ENCODE measurements around the gene TMPRSS6.

The TMPRSS6 gene

DNA sequence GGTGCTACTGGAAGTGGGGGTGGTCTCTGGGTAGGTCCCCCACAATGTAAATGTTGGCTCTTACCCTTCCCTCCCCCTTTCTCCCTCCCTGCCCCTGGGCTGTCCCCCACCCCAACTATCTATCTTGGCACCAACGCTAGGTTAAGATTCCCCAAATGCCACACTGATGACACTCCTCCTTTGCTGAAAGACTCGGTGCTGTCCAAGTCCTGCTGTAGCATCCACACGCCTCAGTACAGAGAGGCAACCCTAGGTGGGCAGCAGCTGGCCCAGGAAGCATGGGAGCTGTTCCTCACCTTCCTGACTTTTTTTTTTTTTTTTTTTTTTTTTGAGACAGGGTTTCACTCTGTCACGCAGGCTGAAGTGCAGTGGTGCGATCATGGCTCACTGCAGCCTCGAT is 61.4 kb downstream of the TMPRSS6 start:
- no peak for DNase-seq

DNA sequence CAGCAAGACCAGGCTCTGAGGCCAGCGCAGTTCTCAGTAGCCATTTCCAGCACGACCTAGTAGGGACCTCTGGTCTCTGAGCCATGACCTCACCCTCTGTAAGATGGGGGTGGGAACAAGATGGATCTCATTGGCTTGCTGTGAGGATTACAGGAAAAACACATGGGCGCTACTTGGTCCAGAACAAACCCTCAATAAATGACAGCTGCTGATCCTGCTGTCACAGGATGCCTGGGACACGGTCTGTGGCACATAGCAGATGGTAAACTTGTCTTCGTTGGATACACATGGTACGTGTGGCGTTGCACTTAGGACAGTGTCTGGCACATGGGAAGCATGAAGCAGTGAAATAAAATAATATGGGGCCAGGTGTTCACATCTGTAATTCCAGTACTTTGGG is 62.5 kb downstream of the TMPRSS6 start:
- DNase-seq, result no peak

DNA sequence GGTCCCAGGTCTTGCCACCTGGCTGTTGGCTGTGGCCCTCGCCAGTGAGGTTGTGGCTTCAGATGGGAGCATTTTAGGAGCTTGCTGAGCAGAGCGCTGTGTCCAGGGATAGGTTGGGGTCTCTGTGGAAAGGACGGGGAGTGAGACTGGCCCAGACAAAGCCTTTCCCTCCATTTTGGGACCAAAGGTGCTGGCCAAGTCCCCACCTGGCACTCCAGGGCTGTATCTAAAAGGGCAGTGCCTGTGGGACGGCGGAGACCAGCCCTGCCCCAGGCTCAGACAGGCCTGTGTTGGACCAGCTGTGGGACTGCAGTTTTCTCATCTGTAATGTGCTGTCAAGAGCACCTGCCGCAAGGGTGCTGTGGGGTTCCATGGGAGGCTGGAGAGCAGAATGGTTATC is 62.9 kb downstream of the TMPRSS6 start:
- no peak for DNase-seq

DNA sequence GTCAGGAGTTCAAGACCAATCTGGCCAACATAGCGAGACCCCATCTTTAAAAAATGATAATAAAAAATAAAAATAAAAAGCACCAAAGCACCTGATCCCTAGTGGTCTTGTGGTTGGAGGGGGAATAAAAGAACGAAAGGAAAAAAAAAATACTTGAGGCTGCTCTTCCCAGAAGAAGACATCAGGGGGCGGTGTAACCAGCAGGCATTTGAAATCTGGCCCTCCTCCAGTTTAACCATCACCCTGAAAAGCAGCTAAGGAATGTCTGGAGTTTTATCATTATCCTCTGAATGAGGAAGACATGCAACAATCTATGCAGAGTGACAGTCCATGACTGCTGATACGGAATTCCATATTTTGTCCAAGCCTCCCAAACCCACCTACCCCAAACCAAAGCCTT is 63.6 kb downstream of the TMPRSS6 start:
- DNase-seq, result no peak

DNA sequence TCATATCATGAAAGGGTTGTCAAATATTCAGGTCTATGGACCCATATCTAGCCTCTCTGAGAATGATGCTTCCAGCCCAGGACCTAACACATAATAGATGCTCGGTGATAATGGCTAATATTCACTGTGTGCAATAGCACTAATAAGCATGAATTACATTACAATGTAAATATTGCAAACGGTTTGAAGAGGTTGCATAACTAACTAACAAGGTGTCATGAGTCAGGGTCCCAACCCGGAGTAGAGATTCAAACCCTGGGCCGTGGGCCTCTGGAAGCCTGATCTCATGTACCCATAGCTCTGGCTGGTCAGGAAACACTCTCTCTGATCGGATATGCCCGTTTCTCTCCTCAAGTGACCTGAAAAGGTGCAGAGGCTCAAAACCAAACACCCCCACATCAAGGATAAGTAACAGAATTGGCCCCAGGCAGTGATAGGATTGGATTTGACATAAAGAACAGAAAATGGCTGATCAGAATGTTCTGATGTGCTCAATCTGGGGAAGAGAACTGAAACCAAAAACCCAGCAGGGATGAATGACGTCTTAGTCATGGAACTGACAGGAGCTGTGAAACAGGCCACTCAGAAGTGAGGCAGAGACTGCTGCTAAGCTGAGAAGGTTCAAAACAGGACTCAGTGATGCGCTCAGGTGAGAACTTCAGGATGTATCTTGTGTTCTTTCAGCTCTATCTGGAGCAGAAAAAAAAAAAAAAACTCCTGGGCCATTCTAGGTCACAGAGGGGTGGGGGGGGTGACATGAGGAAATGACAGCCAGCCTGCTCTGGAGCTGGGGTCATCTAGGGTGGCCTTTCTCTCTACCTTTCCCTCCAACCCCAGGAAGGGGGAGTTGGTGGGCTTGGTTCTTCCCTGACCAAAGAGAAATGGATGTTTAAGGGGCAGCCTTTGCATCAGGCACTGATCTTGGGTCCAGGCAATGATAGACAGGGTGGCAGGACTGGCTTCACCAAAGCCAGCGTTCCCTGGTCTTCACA is 64.6 kb downstream of the TMPRSS6 start:
- no peak for DNase-seq

DNA sequence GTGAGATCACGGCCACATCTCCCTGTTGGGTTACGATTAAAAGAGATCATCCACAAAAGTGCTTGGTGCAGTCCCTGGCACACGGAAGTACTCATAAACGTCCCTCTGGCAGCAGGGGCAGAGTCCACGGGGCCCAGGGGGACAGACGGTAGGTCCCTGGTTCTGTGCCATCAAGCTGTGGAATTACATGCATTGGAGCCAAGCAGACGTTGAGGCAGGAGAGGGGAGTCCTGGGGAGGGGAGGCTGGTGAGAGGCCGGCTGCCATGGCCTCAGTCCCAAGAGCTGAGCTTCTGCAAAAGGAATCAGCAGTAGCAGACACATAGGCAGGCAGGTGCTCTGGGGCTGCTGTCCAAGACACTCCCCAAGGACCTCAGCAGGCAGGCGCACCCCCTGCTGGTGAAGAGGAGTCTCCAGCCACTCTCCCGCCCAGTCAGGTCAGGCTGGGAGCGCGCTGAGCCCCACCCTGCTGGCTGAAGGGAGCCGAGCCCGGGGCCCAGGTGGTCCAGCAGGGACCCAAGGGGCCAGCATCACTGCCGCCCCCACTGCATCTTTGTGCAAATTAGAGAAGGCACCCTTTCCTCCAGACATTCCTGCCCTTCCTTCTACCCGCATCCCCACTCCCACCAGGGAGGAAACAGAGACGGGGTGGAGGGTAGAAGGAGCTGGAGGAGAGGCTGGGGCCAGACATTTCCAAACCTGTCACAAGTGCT is 65.5 kb downstream of the TMPRSS6 start:
- DNase-seq, result no peak

DNA sequence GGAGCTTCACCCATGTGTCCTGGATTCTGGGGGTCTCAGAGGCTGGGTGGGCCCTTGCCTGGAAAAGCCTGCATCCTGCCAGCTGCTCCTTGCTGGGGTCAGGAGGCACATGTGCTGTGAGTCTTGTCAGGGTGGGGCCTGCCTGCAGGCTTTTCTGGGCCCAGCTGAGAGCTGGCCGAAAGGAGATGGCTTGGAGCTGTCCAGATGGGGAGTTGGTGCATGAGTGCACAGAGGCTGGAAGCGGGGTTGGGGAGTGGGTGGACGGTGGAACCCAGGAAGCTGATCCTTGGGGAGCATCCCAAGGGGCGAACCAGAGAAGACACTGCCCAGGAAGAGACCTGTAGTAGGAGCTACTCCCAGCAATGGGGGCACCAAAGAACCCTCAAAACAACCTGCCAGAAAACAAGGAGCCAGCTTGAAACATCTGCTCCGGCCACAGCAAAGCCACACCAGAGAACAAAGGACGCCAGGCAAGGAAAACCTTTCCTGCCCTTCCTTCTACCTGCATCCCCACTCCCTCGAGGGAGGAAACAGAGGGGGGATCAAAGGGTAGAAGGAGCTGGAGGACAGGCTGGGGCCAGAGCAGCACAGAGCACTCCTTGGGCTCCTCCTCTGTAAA is 66.2 kb downstream of the TMPRSS6 start:
- DNase-seq, result no peak

DNA sequence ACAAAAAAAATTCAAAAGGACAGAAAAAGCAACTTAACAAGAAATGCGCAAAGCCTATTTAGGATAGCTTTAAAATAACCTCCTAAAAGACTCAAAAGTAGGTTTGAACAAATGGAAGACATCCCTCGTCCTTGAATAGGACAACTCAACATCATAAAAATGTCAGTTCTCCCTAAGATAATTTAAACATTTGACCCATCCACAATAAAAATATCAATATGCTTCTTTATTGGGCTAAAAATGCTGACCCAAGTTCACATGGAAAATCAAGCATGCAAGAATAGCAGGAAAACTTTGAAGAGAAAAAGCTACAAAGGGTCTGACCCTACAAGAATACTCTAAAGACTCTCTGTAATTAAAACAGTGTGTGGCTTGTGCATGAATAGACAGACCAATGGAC is 70.0 kb downstream of the TMPRSS6 start:
- no peak for DNase-seq

DNA sequence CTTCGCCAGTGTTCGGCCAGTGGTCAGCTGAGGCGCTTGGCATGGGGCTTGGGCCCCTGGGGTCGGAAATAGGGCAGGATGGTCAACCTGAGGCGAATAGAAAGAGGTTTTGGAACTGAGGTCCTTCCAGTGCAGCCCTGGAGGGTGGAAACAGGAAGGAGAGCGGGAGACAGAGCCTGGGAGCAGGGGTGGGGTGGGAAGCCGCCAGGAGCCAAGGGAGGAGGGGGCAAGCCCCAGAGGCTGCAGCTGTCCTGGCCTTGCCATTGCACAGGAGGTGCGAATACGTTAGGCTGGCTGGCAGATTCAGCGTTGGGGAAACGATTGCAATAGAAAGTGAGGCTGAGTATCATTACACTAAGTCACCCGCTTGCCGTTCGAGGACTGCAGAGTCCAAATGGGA is 71.8 kb downstream of the TMPRSS6 start:
- DNase-seq, result no peak

DNA sequence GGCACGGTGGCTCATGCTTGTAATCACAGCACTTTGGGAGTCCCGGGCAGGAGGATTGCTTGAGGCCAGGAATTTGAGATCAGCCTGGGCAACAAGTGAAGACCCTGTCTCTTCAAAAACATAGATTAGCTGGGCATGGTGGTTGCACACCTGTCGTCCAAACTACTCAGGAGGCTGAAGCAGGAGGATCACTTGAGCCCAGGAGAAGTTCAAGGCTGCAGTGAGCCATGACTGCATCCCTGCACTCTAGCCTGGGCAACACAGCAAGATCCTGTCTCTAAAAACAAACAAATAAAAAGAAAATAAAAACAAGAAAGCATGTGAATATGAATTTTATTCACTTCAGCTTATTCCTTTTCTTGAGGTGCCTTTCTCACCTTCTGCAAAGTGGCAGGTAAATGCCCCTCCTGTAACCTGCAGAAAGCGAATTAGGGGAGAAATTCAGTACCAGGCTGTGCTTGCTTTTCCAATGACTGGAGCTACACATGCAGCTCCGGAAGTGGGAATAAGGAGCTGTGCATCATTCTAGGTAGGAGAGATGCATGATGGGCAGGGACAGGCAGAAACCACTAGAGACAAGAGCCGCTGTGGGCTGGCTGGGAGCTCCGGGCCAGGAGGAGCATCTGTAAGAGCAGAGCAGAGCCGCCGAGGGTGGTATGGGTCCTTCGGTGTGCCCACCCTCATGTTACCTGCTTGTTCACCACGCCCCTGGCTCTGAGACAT is 72.7 kb downstream of the TMPRSS6 start:
- no peak for DNase-seq

DNA sequence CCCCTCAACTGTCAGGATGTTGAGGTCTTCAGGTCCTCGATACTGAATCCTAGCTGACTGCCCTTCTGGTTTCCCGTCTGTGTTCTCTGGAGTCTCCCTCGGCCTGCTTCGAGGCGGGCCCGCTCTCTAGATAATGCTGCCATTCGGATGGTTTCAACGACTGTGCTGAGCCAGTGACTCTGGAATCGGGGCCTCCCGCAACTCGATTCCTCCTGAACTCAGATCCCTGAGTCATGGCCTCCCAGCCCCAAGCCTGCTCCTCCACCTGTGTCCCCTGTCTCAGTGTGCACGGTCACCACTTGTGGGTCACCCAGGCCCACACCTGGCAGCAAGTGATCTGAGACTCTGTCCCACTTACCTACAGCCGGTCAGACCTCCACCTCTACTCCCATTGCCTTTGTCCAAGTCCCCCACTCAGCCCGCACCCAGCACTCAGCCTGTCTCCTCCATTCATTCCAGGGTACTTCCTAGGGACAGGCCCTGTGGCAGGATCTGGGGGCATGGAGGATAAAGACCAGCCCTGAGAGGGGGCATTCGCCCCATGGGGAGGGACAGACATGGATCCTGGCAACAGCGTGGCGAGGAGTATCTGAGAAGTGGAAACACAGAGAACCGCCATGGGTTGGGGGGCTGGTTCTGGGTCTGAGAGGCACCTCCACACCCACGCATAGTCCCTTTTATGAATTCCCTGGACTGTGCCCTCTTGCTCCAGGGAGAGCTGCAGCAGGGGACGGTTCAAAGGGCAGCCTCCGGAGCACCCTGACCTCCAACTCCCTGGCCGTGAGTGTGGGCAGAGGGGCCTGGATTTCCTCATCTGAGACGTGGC is 75.7 kb downstream of the TMPRSS6 start:
- DNase-seq, result no peak

DNA sequence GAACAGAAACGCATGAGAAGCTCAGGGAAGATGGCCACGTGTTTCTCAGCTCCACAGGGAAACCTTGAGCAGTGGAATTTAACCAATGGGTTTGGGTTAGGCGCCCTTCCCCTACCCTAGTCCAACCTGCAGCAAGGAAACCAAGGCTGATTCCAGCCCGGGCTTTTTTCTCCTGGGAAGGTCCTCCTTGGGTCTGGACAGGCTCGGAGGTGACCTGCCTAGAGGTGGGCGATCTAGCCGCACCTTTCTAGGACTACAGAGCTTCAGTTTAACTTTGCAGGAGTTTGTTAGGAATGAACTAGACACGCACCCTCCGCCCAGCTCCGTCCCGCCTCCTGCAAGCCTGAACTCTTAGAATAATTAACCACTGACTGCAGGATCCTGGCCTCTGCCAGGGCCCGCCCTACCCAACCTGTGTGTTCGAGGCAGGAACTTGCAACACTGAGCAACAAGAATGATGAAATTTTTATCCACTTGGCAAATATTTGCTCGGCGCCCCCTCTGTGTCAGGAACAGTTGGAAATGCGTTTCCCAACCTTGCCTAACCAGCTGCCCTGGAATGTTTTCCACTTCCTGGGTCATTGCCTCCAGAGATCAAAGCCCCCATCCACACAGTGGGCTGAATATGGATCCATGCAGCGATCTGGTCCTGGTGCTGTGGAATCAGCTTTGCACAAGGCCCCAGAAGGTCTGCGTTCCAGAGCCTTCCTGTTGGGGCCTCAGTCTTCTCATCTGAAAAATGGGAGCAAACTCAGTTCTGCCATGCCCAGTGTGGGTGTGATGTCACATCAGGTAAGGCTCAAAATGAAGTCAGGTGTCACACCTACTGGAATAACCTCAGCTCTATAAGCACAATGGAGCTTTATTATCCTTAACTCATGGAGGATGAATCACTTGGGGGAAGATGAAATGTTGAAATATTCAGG is 76.7 kb downstream of the TMPRSS6 start:
- DNase-seq, result no peak

DNA sequence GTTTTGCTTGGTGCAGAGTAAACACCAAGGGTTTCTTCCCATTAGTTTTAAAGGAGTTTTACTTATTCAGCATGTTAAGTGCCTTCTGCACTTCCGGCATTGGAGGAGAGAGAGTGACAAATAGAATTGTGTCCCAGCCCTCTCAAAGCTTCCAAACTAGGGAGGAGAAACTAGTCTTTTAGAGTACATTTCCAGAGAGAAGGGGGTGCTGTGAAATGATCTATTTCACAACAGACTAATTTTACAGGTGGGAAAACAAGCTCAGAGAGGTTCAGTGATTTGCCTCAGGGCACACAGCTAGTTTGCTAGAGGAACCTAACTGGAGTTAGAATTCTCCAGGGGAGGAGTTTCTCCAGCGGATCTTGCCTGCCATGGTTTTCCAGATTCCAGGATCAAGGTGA is 77.4 kb downstream of the TMPRSS6 start:
- DNase-seq, result no peak

DNA sequence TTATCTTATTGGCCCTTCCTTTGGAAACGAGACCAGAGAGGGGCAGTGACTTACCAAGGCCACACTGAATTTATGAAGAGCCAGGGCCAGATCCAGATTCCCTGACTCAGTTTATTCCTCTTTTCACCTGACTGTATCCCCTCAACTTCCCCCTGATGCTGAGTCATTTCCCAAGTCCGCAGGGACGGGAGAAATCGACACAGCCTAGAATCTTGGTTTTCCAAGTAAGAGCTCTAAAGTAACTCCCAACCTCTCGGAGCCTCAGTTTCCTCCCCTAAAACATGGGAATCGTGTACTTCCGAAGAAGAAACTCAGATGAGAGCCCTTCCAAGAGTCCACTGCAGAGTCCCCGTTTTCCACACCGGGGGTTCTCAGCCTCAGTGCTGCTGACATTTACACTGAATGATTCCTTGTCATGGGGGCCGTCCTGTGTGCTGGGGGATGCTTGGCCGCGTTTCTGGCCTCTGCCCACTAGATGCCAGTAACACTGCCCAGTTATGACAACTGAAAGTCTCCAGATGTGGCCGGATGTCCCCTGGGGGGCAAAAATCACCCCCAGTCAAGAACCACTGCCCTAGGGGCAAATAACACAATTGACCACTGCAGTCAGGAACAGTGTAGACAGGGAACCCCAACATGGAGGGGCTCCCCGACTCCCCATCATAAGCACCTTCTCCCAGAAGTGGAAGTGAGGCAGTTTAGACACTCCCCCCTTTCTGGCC is 78.8 kb downstream of the TMPRSS6 start:
- no peak for DNase-seq

DNA sequence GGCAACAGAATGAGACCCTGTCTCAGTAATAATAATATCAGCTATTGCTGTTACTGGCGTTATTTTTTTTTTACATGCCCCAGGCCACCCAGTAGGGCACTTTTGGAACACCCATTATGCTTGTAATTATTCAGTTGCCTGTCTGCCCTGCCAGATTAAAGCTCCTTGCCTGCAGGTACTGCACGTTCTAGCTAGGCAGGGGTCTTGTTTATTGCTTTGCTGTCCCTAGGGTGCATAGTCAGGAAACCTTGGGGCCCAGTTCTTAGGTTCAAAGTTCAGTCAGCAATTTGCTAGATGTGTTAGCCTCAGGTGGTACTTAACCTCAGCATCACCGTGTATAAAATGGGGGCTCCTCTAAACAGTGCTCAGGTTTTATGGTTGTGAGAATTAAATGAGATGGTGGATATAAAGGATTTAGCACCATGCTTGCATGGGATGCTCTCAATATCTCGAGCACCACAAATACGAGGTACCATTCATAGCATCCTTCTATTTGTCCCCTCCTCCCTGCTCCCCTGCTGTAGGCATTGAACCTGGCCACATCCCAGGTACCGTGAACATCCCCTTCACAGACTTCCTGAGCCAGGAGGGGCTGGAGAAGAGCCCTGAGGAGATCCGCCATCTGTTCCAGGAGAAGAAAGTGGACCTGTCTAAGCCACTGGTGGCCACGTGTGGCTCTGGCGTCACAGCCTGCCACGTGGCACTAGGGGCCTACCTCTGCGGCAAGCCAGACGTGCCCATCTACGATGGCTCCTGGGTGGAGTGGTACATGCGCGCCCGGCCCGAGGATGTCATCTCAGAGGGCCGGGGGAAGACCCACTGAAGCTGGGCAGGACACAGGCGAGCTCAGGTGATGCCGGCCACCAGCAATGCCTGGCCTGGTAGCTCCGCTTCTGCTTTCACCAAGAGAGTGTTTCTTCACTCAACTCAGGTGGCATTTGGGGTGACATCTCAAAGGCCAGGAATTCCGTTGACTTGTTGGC is 80.5 kb downstream of the TMPRSS6 start:
- DNase-seq, result no peak

DNA sequence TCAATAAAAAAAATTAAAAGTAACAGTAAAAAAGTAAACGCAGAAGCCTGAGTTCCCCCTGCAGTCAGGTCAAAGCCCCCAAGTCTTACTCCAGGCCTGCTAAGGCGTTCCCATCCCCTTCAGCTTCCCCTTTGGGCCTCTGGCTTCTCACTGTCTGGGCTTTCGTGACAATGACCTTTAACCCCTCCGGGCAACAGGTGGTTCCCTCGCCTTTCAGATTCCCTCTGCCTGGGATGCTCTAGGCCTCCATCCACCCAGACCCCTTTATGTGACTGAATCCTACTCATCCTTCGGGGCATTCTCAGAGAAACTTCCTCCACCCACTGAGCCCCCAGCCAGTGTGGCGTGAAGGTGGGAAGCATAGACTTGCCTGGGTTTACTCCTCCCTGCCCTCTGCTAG is 82.0 kb downstream of the TMPRSS6 start:
- no peak for DNase-seq

DNA sequence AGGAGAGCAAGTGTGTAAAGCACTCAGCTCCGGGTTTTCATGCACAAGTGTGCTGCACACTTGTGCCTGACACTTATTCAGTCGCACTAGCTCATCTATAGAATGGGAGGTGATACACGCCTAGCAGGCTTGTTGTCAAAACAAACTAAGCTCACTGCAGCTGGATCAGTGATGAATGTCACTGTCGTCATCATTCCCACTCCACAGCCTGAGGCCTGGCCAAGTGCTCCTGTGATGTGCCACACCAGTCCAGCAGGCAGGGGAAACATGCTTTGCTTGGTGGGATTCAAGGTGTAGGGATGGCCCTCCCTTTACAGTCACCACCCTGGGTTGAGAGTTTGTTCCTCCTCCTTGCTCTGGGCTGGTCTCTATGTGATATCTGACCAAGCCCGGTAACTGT is 83.2 kb downstream of the TMPRSS6 start:
- DNase-seq, result no peak

DNA sequence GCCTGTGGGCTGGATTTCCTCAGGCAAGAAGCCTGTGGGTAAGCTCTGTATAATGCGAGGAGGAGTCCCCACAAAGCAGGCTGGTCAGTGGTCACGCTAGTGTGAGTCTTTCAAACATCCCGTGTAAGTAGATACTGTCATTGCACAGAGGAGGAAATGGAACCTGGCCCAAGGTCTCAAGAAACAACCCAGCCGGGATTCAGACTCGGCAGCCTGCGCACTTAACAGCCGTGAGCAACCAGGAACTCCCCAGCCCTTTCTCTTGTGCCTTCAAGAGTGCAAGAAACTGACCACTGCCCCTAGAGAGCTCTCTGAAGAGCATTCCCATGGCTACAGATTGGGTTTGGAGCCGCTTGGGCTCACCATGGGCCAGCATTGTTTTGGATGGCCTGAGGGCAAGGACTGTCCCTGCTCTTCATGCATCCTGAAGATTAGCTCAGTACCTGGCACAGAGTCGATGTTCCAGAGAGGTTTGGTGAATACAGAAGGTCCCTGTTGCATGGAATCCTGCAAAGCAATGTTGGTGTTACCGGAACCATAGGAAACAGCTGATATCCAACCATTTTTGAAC is 83.9 kb downstream of the TMPRSS6 start:
- no peak for DNase-seq
